GM12878 (cell line): ENCODE results near the gene ANKIB1. TPM values are rescaled to one million over a fixed set of nuclear protein-coding genes. Genes with fewer than 3 reads are reported as not detected.

ENCODE experiments used
- ATAC-seq: fragments of 200-7000 bp; cut with Tn5 transposase; 3 replicates; pipeline ENCODE4 v1.9.1; 2020; ENCODE audit warnings: mild to moderate bottlenecking, moderate library complexity
- BruUV-seq: library from RNA; stranded (reverse); fragments of 400-500 nt; replicated peaks from 2 replicates; lab custom pipeline; 2021; lab: Mats Ljungman, UMichigan
- CTCF ChIA-PET: fragments of 300-600 bp; sonication (Branson Sonifier 250); formaldehyde crosslinking; extraction: SDS; loops from one replicate; lab custom pipeline; 2021; ENCODE audit warnings: inconsistent platforms; lab: Yijun Ruan, JAX
- POLR2A ChIA-PET: fragments of 350-600 bp; formaldehyde crosslinking; extraction: SDS; loops from one replicate; lab custom pipeline; 2021; ENCODE audit warnings: inconsistent platforms; lab: Charles Lee
- RAD21 ChIA-PET: fragments of 300-600 bp; sonication (Branson Sonifier 250); formaldehyde crosslinking; loops from one replicate; lab custom pipeline; 2023; ENCODE audit warnings: antibody characterized with exemption; ENCODE audit not compliant: unreplicated experiment; lab: Charles Lee
- SMC1A ChIA-PET: fragments of 300-600 bp; sonication (Branson Sonifier 250); formaldehyde crosslinking; loops from one replicate; lab custom pipeline; 2023; ENCODE audit not compliant: unreplicated experiment, uncharacterized antibody; lab: Charles Lee
- DNase-seq: peaks from one replicate; pipeline ENCODE4 v3.0.0-alpha.2; 2011; ENCODE audit warnings: low read depth, low spot score
- FAIRE-seq: peaks from 3 replicates; lab custom pipeline; 2011; peaks lifted over from hg19 to GRCh38; lab: Jason Lieb, UNC
- H2AFZ ChIP-seq: 2 replicates; pipeline ENCODE4 v1.6.0; 2011; ENCODE audit warnings: low read depth, low read length, control low read depth; ENCODE audit not compliant: control insufficient read depth
- H3K27ac ChIP-seq: 2 replicates; pipeline ENCODE4 v1.5.1; 2011; ENCODE audit warnings: control low read depth; ENCODE audit not compliant: control insufficient read depth, insufficient read depth
- H3K27me3 ChIP-seq, 2 experiments: replicated peaks in 1 of 2; 2 replicates each; pipeline versions ENCODE4 v1.6.0 to v1.6.1; 2011; ENCODE audit warnings: low read length in 1 of 2; ENCODE audit not compliant: control insufficient read depth in 2 of 2, insufficient read depth in 2 of 2
- H3K36me3 ChIP-seq, 2 experiments: 2 replicates each; pipeline ENCODE4 v1.5.1; 2011; ENCODE audit warnings: low read length in 1 of 2; ENCODE audit not compliant: control insufficient read depth in 2 of 2, insufficient read depth in 2 of 2
- H3K4me1 ChIP-seq: 2 replicates; pipeline ENCODE4 v1.6.1; 2011; ENCODE audit warnings: mild to moderate bottlenecking, low read length, moderate library complexity, mixed read lengths; ENCODE audit not compliant: control insufficient read depth, insufficient read depth
- H3K4me2 ChIP-seq: 2 replicates; pipeline ENCODE4 v1.6.0; 2011; ENCODE audit warnings: control low read depth; ENCODE audit not compliant: control insufficient read depth, insufficient read depth
- H3K4me3 ChIP-seq: fragments of 200-600 bp; sonication (generic); 2 replicates; pipeline ENCODE4 v1.5.1; 2016
- H3K79me2 ChIP-seq: 2 replicates; pipeline ENCODE4 v1.6.0; 2011; ENCODE audit warnings: low read length; ENCODE audit not compliant: control insufficient read depth, insufficient read depth
- H3K9ac ChIP-seq: 2 replicates; pipeline ENCODE4 v1.8.0; 2011; ENCODE audit warnings: low read length, control low read depth, mixed read lengths; ENCODE audit not compliant: control insufficient read depth, insufficient read depth
- H3K9me3 ChIP-seq: replicated peaks from 3 replicates; pipeline ENCODE4 v1.5.1; 2011; ENCODE audit warnings: mild to moderate bottlenecking, low read length; ENCODE audit not compliant: control insufficient read depth, insufficient read depth
- H4K20me1 ChIP-seq: 2 replicates; pipeline ENCODE4 v1.6.0; 2011; ENCODE audit not compliant: control insufficient read depth, insufficient read depth
- BCL11A ChIP-seq: IDR thresholded peaks from 2 replicates; pipeline ENCODE4 v1.6.1; 2011; ENCODE audit warnings: low read depth, low read length
- CBFB ChIP-seq: IDR thresholded peaks from 2 replicates; pipeline ENCODE4 v1.6.1; 2016; ENCODE audit warnings: antibody characterized with exemption, low read depth
- CHD2 ChIP-seq: IDR thresholded peaks from 2 replicates; pipeline ENCODE4 v1.6.1; 2011; ENCODE audit warnings: low read depth, low read length, improper control_type of control experiment, borderline replicate concordance
- CREB1 ChIP-seq: IDR thresholded peaks from 2 replicates; pipeline ENCODE4 v1.6.1; 2012; ENCODE audit warnings: low read depth, mild to moderate bottlenecking, inconsistent platforms
- EGR1 ChIP-seq, 2 experiments: IDR thresholded peaks; 1 replicate in 1 of 2; 2 replicates in 1 of 2; pipeline ENCODE4 v1.6.1; 2011 to 2012; ENCODE audit warnings: low read depth in 2 of 2, low read length in 2 of 2, borderline replicate concordance in 1 of 2, mild to moderate bottlenecking in 1 of 2, moderate library complexity in 1 of 2
- ELK1 ChIP-seq: IDR thresholded peaks from 2 replicates; pipeline ENCODE4 v1.6.1; 2012; ENCODE audit warnings: low read depth, low read length, improper control_type of control experiment
- ETV6 ChIP-seq, 2 experiments: fragments of 450-650 bp in 1 of 2; IDR thresholded peaks in 1 of 2; conservative IDR thresholded peaks in 1 of 2; 2 replicates each; pipeline ENCODE4 v1.6.1; 2014; ENCODE audit warnings: antibody characterized with exemption in 1 of 2, borderline replicate concordance in 1 of 2, low read depth in 1 of 2, mild to moderate bottlenecking in 1 of 2, moderate library complexity in 1 of 2
- FOXK2 ChIP-seq: fragments of 450-650 bp; IDR thresholded peaks from 2 replicates; pipeline ENCODE4 v1.6.1; 2017; ENCODE audit warnings: mild to moderate bottlenecking, moderate library complexity
- IKZF1 ChIP-seq: fragments of 450-650 bp; conservative IDR thresholded peaks from 2 replicates; pipeline ENCODE4 v1.6.1; 2017; ENCODE audit warnings: antibody characterized with exemption, mild to moderate bottlenecking
- IRF5 ChIP-seq: fragments of 450-650 bp; IDR thresholded peaks from 2 replicates; pipeline ENCODE4 v1.6.1; 2017; ENCODE audit warnings: borderline replicate concordance
- NRF1 ChIP-seq: conservative IDR thresholded peaks from 2 replicates; pipeline ENCODE4 v1.6.1; 2011; ENCODE audit warnings: mild to moderate bottlenecking, low read depth, low read length, improper control_type of control experiment
- PAX5 ChIP-seq: IDR thresholded peaks from 2 replicates; pipeline ENCODE4 v1.6.1; 2011; ENCODE audit warnings: low read depth, low read length, borderline replicate concordance
- RAD21 ChIP-seq: IDR thresholded peaks from 2 replicates; pipeline ENCODE4 v1.6.1; 2011; ENCODE audit warnings: mild to moderate bottlenecking, low read depth, low read length, moderate library complexity; ENCODE audit not compliant: insufficient read depth
- SIX5 ChIP-seq: IDR thresholded peaks from 2 replicates; pipeline ENCODE4 v1.6.1; 2011; ENCODE audit warnings: mild to moderate bottlenecking, low read depth, low read length, moderate library complexity; ENCODE audit not compliant: severe bottlenecking
- SMC3 ChIP-seq: IDR thresholded peaks from 2 replicates; pipeline ENCODE4 v1.6.1; 2011; ENCODE audit warnings: low read length, improper control_type of control experiment, borderline replicate concordance
- ZBED1 ChIP-seq: IDR thresholded peaks from 2 replicates; pipeline ENCODE4 v1.6.1; 2016; ENCODE audit warnings: borderline replicate concordance
- ZZZ3 ChIP-seq: IDR thresholded peaks from 2 replicates; pipeline ENCODE4 v1.6.1; 2011; ENCODE audit warnings: low read depth; ENCODE audit not compliant: control insufficient read depth, insufficient read length
- WGBS: methylation state at CpG from one replicate; pipeline ENCODE4 v1.1.6; 2016; ENCODE audit warnings: low lambda C conversion rate; ENCODE audit not compliant: insufficient replicate concordance, insufficient coverage; ENCODE audit errors: missing lambda C conversion rate; 5-methylcytosine and 5-hydroxymethylcytosine counted together
- in situ Hi-C: fragments of 300-500 bp; cut with MboI; formaldehyde crosslinking; loops from 9 replicates; pipeline ENCODE4 v1.14.3; 2018; ENCODE audit warnings: mixed read lengths
- intact Hi-C: fragments of 100-400 bp; cut with micrococcal nuclease; formaldehyde crosslinking; loops from one replicate; pipeline ENCODE4 v1.14.2; 2022; ENCODE audit not compliant: unreplicated experiment
- polyA plus RNA-seq, 11 experiments: library from polyadenylated mRNA; depleted of rRNA in 4 of 11; unstranded in 6 of 11; stranded (reverse) in 5 of 11; fragments of >200 nt; fragmentation: Nextera tagmentation in 4 of 11; fragmentation: Illumina TruSeq in 1 of 11; extraction: Ambion mirVana in 4 of 11; extraction: Trizol in 1 of 11; gene quantifications; 1 replicate in 1 of 11; 2 replicates in 10 of 11; pipeline versions ENCODE4 v1.2.1 to v1.2.3, GENCODE V29; 2011 to 2016; ENCODE audit warnings: inconsistent platforms in 2 of 11, missing spikeins in 2 of 11, low read depth in 1 of 11
- total RNA-seq, 4 experiments: library from RNA; depleted of rRNA in 3 of 4; stranded (reverse); fragments of >200 nt in 3 of 4; fragmentation: Illumina TruSeq in 1 of 4; extraction: Trizol in 1 of 4; gene quantifications; 2 replicates each; pipeline versions ENCODE4 v1.2.1 to v1.2.3, GENCODE V29; 2013 to 2021
- TF ChIP-seq, protein P1 (sequence below): fragments of 450-650 bp; IDR thresholded peaks from 2 replicates; pipeline ENCODE4 v1.6.1; 2017; ENCODE audit warnings: antibody characterized with exemption, mild to moderate bottlenecking, moderate library complexity
- TF ChIP-seq, protein P2 (sequence below): fragments of 450-650 bp; conservative IDR thresholded peaks from 2 replicates; pipeline ENCODE4 v1.6.1; 2017; ENCODE audit warnings: mild to moderate bottlenecking, moderate library complexity

The ANKIB1 gene
- total and polyA plus RNA-seq, 10 of the 15 experiments (the other 5 are each of a cell fraction or from before 2014, with no cell fraction given) = 9.0 to 54.0 (median 21.9) TPM

DNA sequence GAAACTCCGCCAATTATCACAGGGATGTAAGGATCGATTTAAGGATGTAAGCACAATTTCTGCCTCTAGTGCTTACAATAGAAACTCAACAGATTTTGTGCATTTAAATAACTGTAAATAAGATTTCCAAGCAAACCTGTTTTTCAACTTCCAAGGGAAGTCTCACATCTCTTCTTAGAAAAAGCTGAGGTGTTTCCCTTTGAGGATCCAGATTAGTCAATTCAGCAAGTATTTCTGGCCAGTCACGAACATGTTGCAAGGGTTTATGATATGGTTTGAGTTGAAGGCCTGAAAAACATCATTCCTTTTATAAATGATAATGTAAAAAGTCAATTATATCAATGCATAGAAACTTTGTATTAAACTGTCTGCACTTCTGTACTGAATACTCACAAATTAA lies 24.0 kb upstream of the ANKIB1 start:
- H3K9me3 ChIP-seq = no peaks in the 10 kb centered on the region
- H3K4me2 ChIP-seq = no peak overlapping the region
- no peaks in the 10 kb centered on the region for H3K79me2 ChIP-seq
- no peaks in the 10 kb centered on the region for H4K20me1 ChIP-seq
- ChIA-PET RAD21 (no interaction called here), POLR2A (no interaction called here), CTCF (no interaction called here), SMC1A (no interaction called here)
- intact Hi-C loops (no loop called here), in situ Hi-C loops (no loop called here)
- H3K27me3 ChIP-seq = no peaks in the 10 kb centered on the region
- H2AFZ ChIP-seq = no peak overlapping the region
- ATAC-seq = no peak
- no peak for DNase-seq
- H3K36me3 ChIP-seq = peaks cover 1 to 29% of the 10 kb centered on the region in 2 experiments; a peak in 3 of 4 replicates
- H3K4me1 ChIP-seq = no peaks in the 10 kb centered on the region
- 97% methylated on average over 3 of the region's 3 CpGs for WGBS
- no peak overlapping the region for H3K27ac ChIP-seq
- BruUV-seq = no TSS peak
- H3K4me3 ChIP-seq = no peak overlapping the region
- FAIRE-seq = no peak
- H3K9ac ChIP-seq = no peak overlapping the region
- no peak for TF ChIP-seq ETV6 (conservative IDR thresholded peaks at IDR 0.05 in 1 of 2, IDR thresholded peaks at IDR 0.05 in 1 of 2; ENCODE audit: borderline replicate concordance in 1 of 2, low read depth in 1 of 2)
- TF ChIP-seq, protein P1, sequence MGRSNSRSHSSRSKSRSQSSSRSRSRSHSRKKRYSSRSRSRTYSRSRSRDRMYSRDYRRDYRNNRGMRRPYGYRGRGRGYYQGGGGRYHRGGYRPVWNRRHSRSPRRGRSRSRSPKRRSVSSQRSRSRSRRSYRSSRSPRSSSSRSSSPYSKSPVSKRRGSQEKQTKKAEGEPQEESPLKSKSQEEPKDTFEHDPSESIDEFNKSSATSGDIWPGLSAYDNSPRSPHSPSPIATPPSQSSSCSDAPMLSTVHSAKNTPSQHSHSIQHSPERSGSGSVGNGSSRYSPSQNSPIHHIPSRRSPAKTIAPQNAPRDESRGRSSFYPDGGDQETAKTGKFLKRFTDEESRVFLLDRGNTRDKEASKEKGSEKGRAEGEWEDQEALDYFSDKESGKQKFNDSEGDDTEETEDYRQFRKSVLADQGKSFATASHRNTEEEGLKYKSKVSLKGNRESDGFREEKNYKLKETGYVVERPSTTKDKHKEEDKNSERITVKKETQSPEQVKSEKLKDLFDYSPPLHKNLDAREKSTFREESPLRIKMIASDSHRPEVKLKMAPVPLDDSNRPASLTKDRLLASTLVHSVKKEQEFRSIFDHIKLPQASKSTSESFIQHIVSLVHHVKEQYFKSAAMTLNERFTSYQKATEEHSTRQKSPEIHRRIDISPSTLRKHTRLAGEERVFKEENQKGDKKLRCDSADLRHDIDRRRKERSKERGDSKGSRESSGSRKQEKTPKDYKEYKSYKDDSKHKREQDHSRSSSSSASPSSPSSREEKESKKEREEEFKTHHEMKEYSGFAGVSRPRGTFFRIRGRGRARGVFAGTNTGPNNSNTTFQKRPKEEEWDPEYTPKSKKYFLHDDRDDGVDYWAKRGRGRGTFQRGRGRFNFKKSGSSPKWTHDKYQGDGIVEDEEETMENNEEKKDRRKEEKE = no peak
- TF ChIP-seq FOXK2 = no peak
- TF ChIP-seq NRF1 = no peak
- no peak for TF ChIP-seq CBFB
- TF ChIP-seq CHD2 = no peak
- TF ChIP-seq, protein P2, sequence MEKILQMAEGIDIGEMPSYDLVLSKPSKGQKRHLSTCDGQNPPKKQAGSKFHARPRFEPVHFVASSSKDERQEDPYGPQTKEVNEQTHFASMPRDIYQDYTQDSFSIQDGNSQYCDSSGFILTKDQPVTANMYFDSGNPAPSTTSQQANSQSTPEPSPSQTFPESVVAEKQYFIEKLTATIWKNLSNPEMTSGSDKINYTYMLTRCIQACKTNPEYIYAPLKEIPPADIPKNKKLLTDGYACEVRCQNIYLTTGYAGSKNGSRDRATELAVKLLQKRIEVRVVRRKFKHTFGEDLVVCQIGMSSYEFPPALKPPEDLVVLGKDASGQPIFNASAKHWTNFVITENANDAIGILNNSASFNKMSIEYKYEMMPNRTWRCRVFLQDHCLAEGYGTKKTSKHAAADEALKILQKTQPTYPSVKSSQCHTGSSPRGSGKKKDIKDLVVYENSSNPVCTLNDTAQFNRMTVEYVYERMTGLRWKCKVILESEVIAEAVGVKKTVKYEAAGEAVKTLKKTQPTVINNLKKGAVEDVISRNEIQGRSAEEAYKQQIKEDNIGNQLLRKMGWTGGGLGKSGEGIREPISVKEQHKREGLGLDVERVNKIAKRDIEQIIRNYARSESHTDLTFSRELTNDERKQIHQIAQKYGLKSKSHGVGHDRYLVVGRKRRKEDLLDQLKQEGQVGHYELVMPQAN = no peak
- TF ChIP-seq ZZZ3 = no peak
- TF ChIP-seq CREB1 = no peak
- no peak for TF ChIP-seq IRF5
- TF ChIP-seq EGR1 (IDR thresholded peaks at IDR 0.05; ENCODE audit: borderline replicate concordance in 1 of 2, low read depth in 2 of 2, low read length in 2 of 2) = no peak
- TF ChIP-seq IKZF1 = no peak
- no peak for TF ChIP-seq ELK1
- TF ChIP-seq RAD21 = no peak
- TF ChIP-seq BCL11A = no peak
- TF ChIP-seq ZBED1 = no peak
- no peak for TF ChIP-seq SMC3
- TF ChIP-seq PAX5 = no peak
- no peak for TF ChIP-seq SIX5
